Endothelial cell of umbilical vein (primary cell): ENCODE results near the gene GGA1. TPM values are rescaled to one million over a fixed set of nuclear protein-coding genes. Genes with fewer than 3 reads are reported as not detected.

Source experiments
- BruUV-seq: library from RNA; stranded (reverse); fragments of 400-500 nt; replicated peaks from 2 replicates; lab custom pipeline; 2021; lab: Mats Ljungman, UMichigan
- CTCF ChIA-PET: fragments of 300-600, 350-600 bp; sonication (Branson Sonifier 250); formaldehyde crosslinking; loops from one replicate; lab custom pipeline; 2021; ENCODE audit warnings: antibody characterized with exemption, inconsistent platforms; lab: Charles Lee
- POLR2A ChIA-PET: fragments of 300-600, 350-600 bp; sonication (Branson Sonifier 250); formaldehyde crosslinking; loops from one replicate; lab custom pipeline; 2021; ENCODE audit warnings: antibody characterized with exemption, inconsistent platforms; lab: Charles Lee
- DNase-seq: peaks from one replicate; pipeline ENCODE4 v3.0.0-alpha.2; 2011; ENCODE audit warnings: low read depth, low spot score
- FAIRE-seq: peaks from 2 replicates; lab custom pipeline; 2011; peaks lifted over from hg19 to GRCh38; lab: Jason Lieb, UNC
- H2AFZ ChIP-seq: 2 replicates; pipeline ENCODE4 v1.6.0; 2012; ENCODE audit warnings: low read depth, low read length, control low read depth, inconsistent platforms
- H3K27ac ChIP-seq: 2 replicates; pipeline ENCODE4 v1.5.1; 2011; ENCODE audit warnings: low read depth, mild to moderate bottlenecking, control low read depth, low read length, moderate library complexity; ENCODE audit not compliant: insufficient read depth
- H3K27me3 ChIP-seq, 2 experiments: 2 replicates each; pipeline versions ENCODE4 v1.6.0 to v1.6.1; 2011; ENCODE audit warnings: low read length in 2 of 2, mixed read lengths in 1 of 2; ENCODE audit not compliant: control insufficient read depth in 2 of 2, insufficient read depth in 2 of 2
- H3K36me3 ChIP-seq, 2 experiments: 2 replicates in 1 of 2; 3 replicates in 1 of 2; pipeline ENCODE4 v1.5.1; 2011; ENCODE audit warnings: low read length in 2 of 2, mild to moderate bottlenecking in 1 of 2, moderate library complexity in 1 of 2; ENCODE audit not compliant: control insufficient read depth in 2 of 2, insufficient read depth in 2 of 2; ENCODE audit errors: extremely low read depth in 1 of 2
- H3K4me1 ChIP-seq: 3 replicates; pipeline ENCODE4 v1.5.1; 2011; ENCODE audit warnings: mild to moderate bottlenecking, low read length; ENCODE audit not compliant: control insufficient read depth, insufficient read depth; ENCODE audit errors: extremely low read depth
- H3K4me2 ChIP-seq: 2 replicates; pipeline ENCODE4 v1.6.1; 2011; ENCODE audit warnings: low read length, control low read depth, mixed read lengths; ENCODE audit not compliant: insufficient read depth
- H3K4me3 ChIP-seq, 3 experiments: fragments of 200-600 bp in 1 of 3; sonication (generic), shearing (Covaris generic) in 1 of 3; replicated peaks in 1 of 3; 2 replicates each; pipeline ENCODE4 v1.5.1; 2011 to 2016; ENCODE audit warnings: control low read depth in 3 of 3, low read length in 3 of 3, mild to moderate bottlenecking in 2 of 3, inconsistent platforms in 1 of 3, low read depth in 1 of 3, moderate library complexity in 1 of 3; ENCODE audit not compliant: insufficient read depth in 1 of 3
- H3K79me2 ChIP-seq: 2 replicates; pipeline ENCODE4 v1.6.0; 2012; ENCODE audit warnings: low read length, inconsistent platforms; ENCODE audit not compliant: control insufficient read depth, insufficient read depth
- H3K9ac ChIP-seq: replicated peaks from 2 replicates; pipeline ENCODE3; 2011; ENCODE audit warnings: low read length, control low read depth; ENCODE audit not compliant: insufficient read depth; ENCODE audit errors: extremely low read depth
- H3K9me1 ChIP-seq: replicated peaks from 3 replicates; pipeline ENCODE4 v1.6.0; 2011; ENCODE audit warnings: mild to moderate bottlenecking, low read length; ENCODE audit not compliant: control insufficient read depth, insufficient read depth; ENCODE audit errors: extremely low read depth
- H3K9me3 ChIP-seq: replicated peaks from 2 replicates; pipeline ENCODE4 v1.5.1; 2012; ENCODE audit warnings: low read length, inconsistent platforms; ENCODE audit not compliant: control insufficient read depth, insufficient read depth
- H4K20me1 ChIP-seq: replicated peaks from 2 replicates; pipeline ENCODE3; 2011; ENCODE audit warnings: mild to moderate bottlenecking, low read length; ENCODE audit not compliant: control insufficient read depth, insufficient read depth; ENCODE audit errors: extremely low read depth
- CTCF ChIP-seq, 2 donors: IDR thresholded peaks; 1 replicate in 1 of 2; 2 replicates in 1 of 2; pipeline ENCODE4 v1.5.1; 2011; ENCODE audit warnings: low read length in 2 of 2, mild to moderate bottlenecking in 2 of 2, moderate library complexity in 2 of 2, control low read depth in 1 of 2, inconsistent platforms in 1 of 2, low read depth in 1 of 2; ENCODE audit not compliant: insufficient read depth in 1 of 2; ENCODE audit errors: extremely low read depth in 1 of 2
- EZH2 ChIP-seq: IDR thresholded peaks from 2 replicates; pipeline ENCODE4 v1.6.1; 2012; ENCODE audit warnings: borderline replicate concordance, low read depth, mild to moderate bottlenecking, moderate library complexity, low read length, inconsistent platforms; ENCODE audit not compliant: severe bottlenecking
- FOS ChIP-seq: IDR thresholded peaks from 2 replicates; pipeline ENCODE4 v1.6.1; 2011; ENCODE audit warnings: mild to moderate bottlenecking, low read length, moderate library complexity, borderline replicate concordance; ENCODE audit not compliant: insufficient read depth
- GATA2 ChIP-seq: IDR thresholded peaks from 2 replicates; pipeline ENCODE4 v1.7.0; 2011; ENCODE audit warnings: low read depth, mild to moderate bottlenecking, moderate library complexity, mixed read lengths, low read length; ENCODE audit not compliant: insufficient read length, insufficient read depth
- JUN ChIP-seq: IDR thresholded peaks from 2 replicates; pipeline ENCODE4 v1.6.1; 2011; ENCODE audit warnings: borderline replicate concordance, low read depth; ENCODE audit not compliant: insufficient read length, insufficient read depth
- MAX ChIP-seq: IDR thresholded peaks from 2 replicates; pipeline ENCODE4 v1.6.1; 2011; ENCODE audit not compliant: insufficient read depth, insufficient read length
- MYC ChIP-seq: IDR thresholded peaks from one replicate; pipeline ENCODE4 v1.6.1; 2011; ENCODE audit warnings: mild to moderate bottlenecking, low read depth, low read length
- POLR2A ChIP-seq: IDR thresholded peaks from 2 replicates; pipeline ENCODE4 v1.6.1; 2012; ENCODE audit warnings: low read depth, mild to moderate bottlenecking, control low read depth, low read length
- POLR2AphosphoS5 ChIP-seq: IDR thresholded peaks from 2 replicates; pipeline ENCODE4 v1.6.1; 2012; ENCODE audit warnings: low read depth, mild to moderate bottlenecking, control low read depth, low read length, moderate library complexity; ENCODE audit not compliant: insufficient read depth
- dilution Hi-C: fragments of 300-500 bp; cut with MboI; formaldehyde crosslinking; loops from one replicate; pipeline ENCODE4 v1.15.0; 2019; ENCODE audit warnings: low sequenced_read_pairs; ENCODE audit not compliant: extremely low pct_ligation_motif_present
- intact Hi-C: fragments of 100-400 bp; cut with micrococcal nuclease; formaldehyde crosslinking; loops from one replicate; pipeline ENCODE4 v1.10.0; 2022
- polyA plus RNA-seq, 4 experiments: library from polyadenylated mRNA; depleted of rRNA in 3 of 4; stranded (reverse) in 3 of 4; unstranded in 1 of 4; fragments of >200 nt; gene quantifications; 2 replicates each; pipeline versions ENCODE4 v1.2.1 to v1.2.3, GENCODE V29; 2011 to 2012; ENCODE audit warnings: missing spikeins in 1 of 4
- total RNA-seq: library from RNA; stranded (reverse); gene quantifications from 2 replicates; pipeline ENCODE4 v1.2.3, GENCODE V29; 2021

Gene GGA1
- total and polyA plus RNA-seq, 2 donors (not counting 3 experiments of a cell fraction or from before 2014, with no cell fraction given), result 54.1 to 67.5 TPM

GRCh38 chr22:37571992-37572373 lies 36.7 kb upstream of the GGA1 start:
- POLR2A ChIA-PET, result no interaction called here

More at GRCh38 chr22:37571992-37572373, 36.7 kb upstream of the GGA1 start:
- dilution Hi-C loops, result no loop called here
- Histone ChIP-seq H3K9ac (no peak overlapping the region), H3K4me1 (peaks cover 3% of the 10 kb centered on the region), H3K79me2 (peaks cover 7% of the 10 kb centered on the region), H3K36me3 (peaks cover 11 to 19% of the 10 kb centered on the region in 2 experiments), H3K27ac (no peak overlapping the region), H3K27me3 (no peaks in the 10 kb centered on the region), H3K4me2 (no peak overlapping the region), H2AFZ (no peak overlapping the region), H3K9me1 (no peaks in the 10 kb centered on the region), H4K20me1 (peaks cover 3% of the 10 kb centered on the region), H3K4me3 (no peak overlapping the region), H3K9me3 (no peaks in the 10 kb centered on the region)
- TF ChIP-seq POLR2A, result no peak
- no peak for TF ChIP-seq EZH2
- no peak for TF ChIP-seq GATA2
- TF ChIP-seq FOS, result no peak
- no peak for TF ChIP-seq POLR2AphosphoS5
- TF ChIP-seq CTCF (IDR thresholded peaks at IDR 0.05; ENCODE audit: extremely low read depth in 1 of 2, insufficient read depth in 1 of 2, low read depth in 1 of 2, low read length in 2 of 2), result no peak
- no peak for TF ChIP-seq MYC
- no peak for TF ChIP-seq MAX
- TF ChIP-seq JUN, result no peak
- FAIRE-seq (no peak), DNase-seq (no peak)
- no TSS peak for BruUV-seq
- CTCF ChIA-PET, result interaction anchor here (1.5 to 21.8 kb wide), 3 partner anchors 13 to 26 kb away, joined by 5 to 977 read pairs (median 8); no protein-coding TSS in a partner anchor
- intact Hi-C loops, result loop anchor here (1.0 kb wide), 1 partner anchor 27 kb away; no protein-coding TSS in a partner anchor
